ENCODE results near the gene CEMIP2.

DNA sequence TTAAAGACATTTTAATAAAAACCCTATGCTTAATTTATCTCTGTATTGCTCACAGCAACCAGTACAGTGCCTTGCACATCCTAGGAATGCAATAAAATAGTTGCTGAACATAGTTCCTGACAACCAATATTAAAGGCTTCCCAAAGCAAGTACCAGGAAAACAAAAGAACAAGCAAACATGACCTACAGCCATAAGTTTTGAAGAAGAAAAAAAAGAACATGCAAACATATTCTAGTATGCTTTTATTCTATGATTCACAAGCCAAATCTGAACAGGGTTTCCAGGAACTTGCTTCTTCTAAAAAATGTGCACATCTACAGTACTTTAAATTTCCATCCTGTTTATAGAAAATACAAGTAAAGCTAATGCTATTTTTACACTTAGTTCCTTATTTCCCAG, 4.5 kb downstream of the CEMIP2 start:
- TF ChIP-seq POLR2A (IDR thresholded peaks at IDR 0.05) = no peak
- TF ChIP-seq, protein P1, sequence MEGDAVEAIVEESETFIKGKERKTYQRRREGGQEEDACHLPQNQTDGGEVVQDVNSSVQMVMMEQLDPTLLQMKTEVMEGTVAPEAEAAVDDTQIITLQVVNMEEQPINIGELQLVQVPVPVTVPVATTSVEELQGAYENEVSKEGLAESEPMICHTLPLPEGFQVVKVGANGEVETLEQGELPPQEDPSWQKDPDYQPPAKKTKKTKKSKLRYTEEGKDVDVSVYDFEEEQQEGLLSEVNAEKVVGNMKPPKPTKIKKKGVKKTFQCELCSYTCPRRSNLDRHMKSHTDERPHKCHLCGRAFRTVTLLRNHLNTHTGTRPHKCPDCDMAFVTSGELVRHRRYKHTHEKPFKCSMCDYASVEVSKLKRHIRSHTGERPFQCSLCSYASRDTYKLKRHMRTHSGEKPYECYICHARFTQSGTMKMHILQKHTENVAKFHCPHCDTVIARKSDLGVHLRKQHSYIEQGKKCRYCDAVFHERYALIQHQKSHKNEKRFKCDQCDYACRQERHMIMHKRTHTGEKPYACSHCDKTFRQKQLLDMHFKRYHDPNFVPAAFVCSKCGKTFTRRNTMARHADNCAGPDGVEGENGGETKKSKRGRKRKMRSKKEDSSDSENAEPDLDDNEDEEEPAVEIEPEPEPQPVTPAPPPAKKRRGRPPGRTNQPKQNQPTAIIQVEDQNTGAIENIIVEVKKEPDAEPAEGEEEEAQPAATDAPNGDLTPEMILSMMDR (IDR thresholded peaks at IDR 0.05) = no peak

Measured in uterus (tissue), 2 donors.